Neural progenitor cell (in vitro differentiated cells): ENCODE measurements around the gene CNOT11. TPM values are rescaled to one million over a fixed set of nuclear protein-coding genes. Genes with fewer than 3 reads are reported as not detected.
"Not testable (repeated sequence)": the region's sequence is repeated elsewhere in the genome, so short reads cannot be mapped to it uniquely, and the experiment has no call there.

Experiments
- DNase-seq: peaks from one replicate; pipeline ENCODE4 v3.0.0-alpha.2; 2016; ENCODE audit warnings: low spot score
- H2AFZ ChIP-seq: fragments of 200-600 bp; sonication (generic); replicated peaks from 2 replicates; pipeline ENCODE4 v1.6.1; 2016; ENCODE audit warnings: antibody characterized with exemption
- H3F3A ChIP-seq: fragments of 200-600 bp; sonication (generic); 2 replicates; pipeline ENCODE4 v1.6.1; 2016; ENCODE audit warnings: antibody characterized with exemption, low read depth
- H3K27ac ChIP-seq: fragments of 200-600 bp; sonication (generic); 2 replicates; pipeline ENCODE4 v1.5.1; 2016; ENCODE audit warnings: mild to moderate bottlenecking
- H3K27me3 ChIP-seq: fragments of 200-600 bp; sonication (generic); 2 replicates; pipeline ENCODE4 v1.6.1; 2016; ENCODE audit warnings: mild to moderate bottlenecking, moderate library complexity
- H3K36me3 ChIP-seq: fragments of 200-600 bp; sonication (generic); 2 replicates; pipeline ENCODE4 v1.5.1; 2016
- H3K4me1 ChIP-seq: fragments of 200-600 bp; sonication (generic); 2 replicates; pipeline ENCODE4 v1.6.1; 2016; ENCODE audit warnings: mixed run types
- H3K4me2 ChIP-seq: fragments of 200-600 bp; sonication (generic); 2 replicates; pipeline ENCODE4 v1.6.1; 2016
- H3K4me3 ChIP-seq: fragments of 200-600 bp; sonication (generic); 2 replicates; pipeline ENCODE4 v1.5.1; 2016
- H3K79me2 ChIP-seq: fragments of 200-600 bp; sonication (generic); 2 replicates; pipeline ENCODE4 v1.6.1; 2016; ENCODE audit warnings: low read depth
- H3K9ac ChIP-seq: fragments of 200-600 bp; sonication (generic); 2 replicates; pipeline ENCODE4 v1.6.1; 2016
- H3K9me3 ChIP-seq: fragments of 200-600 bp; sonication (generic); 2 replicates; pipeline ENCODE4 v1.5.1; 2016; ENCODE audit warnings: low read depth
- H4K20me1 ChIP-seq: fragments of 200-600 bp; sonication (generic); 2 replicates; pipeline ENCODE4 v1.6.1; 2016; ENCODE audit warnings: low read depth
- H3K27ac Mint-ChIP-seq: 3 replicates; pipeline ENCODE4 v1.8.0; 2021; ENCODE audit warnings: mixed read lengths
- H3K27me3 Mint-ChIP-seq: 2 replicates; pipeline ENCODE4 v1.8.0; 2022; ENCODE audit warnings: low read depth, mild to moderate bottlenecking, inconsistent platforms, moderate library complexity, mixed read lengths; ENCODE audit not compliant: insufficient read depth
- H3K36me3 Mint-ChIP-seq: 3 replicates; pipeline ENCODE4 v1.8.0; 2021; ENCODE audit warnings: mixed read lengths
- H3K4me1 Mint-ChIP-seq: 3 replicates; pipeline ENCODE4 v1.8.0; 2021; ENCODE audit warnings: mixed read lengths
- H3K4me3 Mint-ChIP-seq: 3 replicates; pipeline ENCODE4 v1.8.0; 2021; ENCODE audit warnings: mild to moderate bottlenecking, moderate library complexity, mixed read lengths
- H3K9me3 Mint-ChIP-seq: 3 replicates; pipeline ENCODE4 v1.8.0; 2020; ENCODE audit warnings: mixed read lengths
- EZH2 ChIP-seq: fragments of 200-600 bp; sonication (generic); IDR thresholded peaks from 2 replicates; pipeline ENCODE4 v1.6.1; 2017; ENCODE audit warnings: antibody characterized with exemption, mild to moderate bottlenecking, moderate library complexity
- EZH2phosphoT487 ChIP-seq: fragments of 200-600 bp; sonication (generic); IDR thresholded peaks from 2 replicates; pipeline ENCODE4 v1.6.1; 2017; ENCODE audit warnings: antibody characterized with exemption
- total RNA-seq: library from RNA; depleted of rRNA; stranded (reverse); fragments of >200 nt; gene quantifications from 2 replicates; pipeline ENCODE4 v1.2.3, GENCODE V29; 2015; ENCODE audit warnings: low replicate concordance
- TF ChIP-seq, protein P1 (sequence below): fragments of 200-600 bp; sonication (generic); IDR thresholded peaks from 2 replicates; pipeline ENCODE4 v1.5.1; 2017; ENCODE audit warnings: antibody characterized with exemption, mild to moderate bottlenecking

The CNOT11 gene
- total RNA-seq, 1 donor from 2014 or later, result 39.0 TPM

GRCh38 chr2:101238930-101239759, 13.5 kb upstream of the CNOT11 start:
- H3K36me3 ChIP-seq, result no peaks in the 10 kb centered on the region
- Mint-ChIP-seq H3K4me3 (no peak overlapping the region), H3K27me3 (no peaks in the 10 kb centered on the region), H3K27ac (no peak overlapping the region), H3K4me1 (peaks cover 6% of the 10 kb centered on the region), H3K9me3 (no peaks in the 10 kb centered on the region), H3K36me3 (no peaks in the 10 kb centered on the region)
- no peak overlapping the region for H2AFZ ChIP-seq
- no peaks in the 10 kb centered on the region for H3F3A ChIP-seq
- DNase-seq, result no peak
- no peak overlapping the region for H3K27ac ChIP-seq
- no peak overlapping the region for H3K4me3 ChIP-seq
- no peaks in the 10 kb centered on the region for H3K4me1 ChIP-seq
- H3K4me2 ChIP-seq, result no peak overlapping the region
- TF ChIP-seq, protein P1, sequence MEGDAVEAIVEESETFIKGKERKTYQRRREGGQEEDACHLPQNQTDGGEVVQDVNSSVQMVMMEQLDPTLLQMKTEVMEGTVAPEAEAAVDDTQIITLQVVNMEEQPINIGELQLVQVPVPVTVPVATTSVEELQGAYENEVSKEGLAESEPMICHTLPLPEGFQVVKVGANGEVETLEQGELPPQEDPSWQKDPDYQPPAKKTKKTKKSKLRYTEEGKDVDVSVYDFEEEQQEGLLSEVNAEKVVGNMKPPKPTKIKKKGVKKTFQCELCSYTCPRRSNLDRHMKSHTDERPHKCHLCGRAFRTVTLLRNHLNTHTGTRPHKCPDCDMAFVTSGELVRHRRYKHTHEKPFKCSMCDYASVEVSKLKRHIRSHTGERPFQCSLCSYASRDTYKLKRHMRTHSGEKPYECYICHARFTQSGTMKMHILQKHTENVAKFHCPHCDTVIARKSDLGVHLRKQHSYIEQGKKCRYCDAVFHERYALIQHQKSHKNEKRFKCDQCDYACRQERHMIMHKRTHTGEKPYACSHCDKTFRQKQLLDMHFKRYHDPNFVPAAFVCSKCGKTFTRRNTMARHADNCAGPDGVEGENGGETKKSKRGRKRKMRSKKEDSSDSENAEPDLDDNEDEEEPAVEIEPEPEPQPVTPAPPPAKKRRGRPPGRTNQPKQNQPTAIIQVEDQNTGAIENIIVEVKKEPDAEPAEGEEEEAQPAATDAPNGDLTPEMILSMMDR, result no peak
- TF ChIP-seq EZH2 (no peak), EZH2phosphoT487 (no peak)
- H3K27me3 ChIP-seq, result no peaks in the 10 kb centered on the region
- H4K20me1 ChIP-seq, result no peaks in the 10 kb centered on the region
- H3K9me3 ChIP-seq, result no peaks in the 10 kb centered on the region
- H3K9ac ChIP-seq, result no peak overlapping the region
- no peaks in the 10 kb centered on the region for H3K79me2 ChIP-seq

DNA sequence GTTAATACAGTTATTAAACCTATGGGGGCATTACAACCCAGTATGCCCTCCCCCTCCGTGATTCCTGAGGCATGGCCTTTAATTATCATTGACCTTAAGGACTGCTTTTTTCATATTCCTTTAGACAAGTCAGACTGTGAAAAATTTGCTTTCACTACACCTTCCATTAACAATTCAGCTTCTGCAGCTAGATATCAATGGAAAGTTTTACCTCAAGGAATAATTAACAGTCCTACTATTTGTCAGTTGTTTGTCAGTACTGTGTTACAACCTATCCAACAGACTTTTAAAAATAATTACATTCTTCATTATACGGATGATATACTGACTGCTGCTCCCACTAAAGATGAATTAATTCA, 12.9 kb upstream of the CNOT11 start:
- H3K9me3 Mint-ChIP-seq, H3K9me3 ChIP-seq, H2AFZ ChIP-seq, H3K27me3 Mint-ChIP-seq, H3K4me3 ChIP-seq, H3K27ac ChIP-seq, DNase-seq, H3K79me2 ChIP-seq, H3F3A ChIP-seq, H3K4me1 ChIP-seq, H3K9ac ChIP-seq, H4K20me1 ChIP-seq, H3K36me3 Mint-ChIP-seq, H3K4me3 Mint-ChIP-seq, H3K4me1 Mint-ChIP-seq, H3K27ac Mint-ChIP-seq, H3K36me3 ChIP-seq, H3K27me3 ChIP-seq, H3K4me2 ChIP-seq: not testable (repeated sequence)

DNA sequence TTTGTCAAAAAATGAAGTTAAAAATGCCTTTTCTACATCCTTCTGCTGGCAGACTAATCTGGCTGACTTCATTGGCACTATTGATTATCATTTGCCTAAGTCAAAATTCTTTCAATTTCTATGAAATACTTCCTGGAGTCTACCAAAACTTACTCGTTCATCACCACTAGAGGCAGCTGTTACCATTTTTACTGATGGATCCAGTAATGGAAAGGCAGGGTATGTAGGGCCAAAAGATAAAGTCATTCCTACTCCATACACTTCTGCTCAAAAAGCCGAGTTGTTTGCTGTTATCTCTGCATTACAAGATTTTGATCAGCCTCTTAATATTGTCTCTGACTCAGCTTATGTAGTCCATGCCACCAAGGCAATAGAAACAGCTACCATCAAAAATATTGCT, 12.0 kb upstream of the CNOT11 start:
- H3K9me3 ChIP-seq, H3K27ac ChIP-seq, H3F3A ChIP-seq, H3K4me1 Mint-ChIP-seq, H3K36me3 Mint-ChIP-seq, H3K9me3 Mint-ChIP-seq, H3K4me3 Mint-ChIP-seq, H3K27me3 Mint-ChIP-seq, H3K79me2 ChIP-seq, H3K4me2 ChIP-seq, H3K9ac ChIP-seq, H3K27ac Mint-ChIP-seq, H3K4me1 ChIP-seq, H3K4me3 ChIP-seq, H3K36me3 ChIP-seq, H4K20me1 ChIP-seq, H3K27me3 ChIP-seq, DNase-seq: not testable (repeated sequence)
- H2AFZ ChIP-seq, result peak overlapping the region; percentile 19
- TF ChIP-seq, protein P1, result peak; percentile 55

DNA sequence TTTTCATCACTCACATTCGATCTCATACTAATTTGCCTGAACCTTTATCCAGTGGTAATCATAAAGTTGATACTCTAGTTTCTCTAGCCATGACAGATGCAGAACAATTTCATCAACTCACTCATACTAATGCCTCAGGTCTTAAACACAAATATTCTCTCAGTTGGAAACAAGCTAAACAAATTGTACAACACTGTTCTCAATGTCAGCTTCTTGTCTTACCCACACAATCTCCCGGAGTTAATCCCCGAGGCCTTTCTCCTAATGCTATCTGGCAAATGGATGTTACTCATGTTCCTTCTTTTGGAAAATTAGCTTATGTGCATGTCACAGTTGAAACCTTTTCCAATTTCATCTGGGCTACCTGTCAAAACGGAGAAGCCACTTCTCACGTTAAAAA, 11.5 kb upstream of the CNOT11 start:
- Histone ChIP-seq H3K27ac (no peak overlapping the region), H3K36me3 (no peaks in the 10 kb centered on the region), H3K4me1 (no peaks in the 10 kb centered on the region), H3K27me3 (no peaks in the 10 kb centered on the region), H3F3A (no peaks in the 10 kb centered on the region), H3K4me2 (no peak overlapping the region), H3K79me2 (no peaks in the 10 kb centered on the region), H4K20me1 (no peaks in the 10 kb centered on the region), H3K9ac (no peak overlapping the region), H2AFZ (no peak overlapping the region), H3K9me3 (no peaks in the 10 kb centered on the region), H3K4me3 (no peak overlapping the region)
- TF ChIP-seq EZH2, result no peak
- TF ChIP-seq, protein P1, result no peak
- TF ChIP-seq EZH2phosphoT487, result no peak
- no peak overlapping the region for H3K27ac Mint-ChIP-seq
- no peaks in the 10 kb centered on the region for H3K27me3 Mint-ChIP-seq
- no peaks in the 10 kb centered on the region for H3K9me3 Mint-ChIP-seq
- H3K36me3 Mint-ChIP-seq, result no peaks in the 10 kb centered on the region
- H3K4me1 Mint-ChIP-seq, result peaks cover 6% of the 10 kb centered on the region
- DNase-seq, result no peak
- no peak overlapping the region for H3K4me3 Mint-ChIP-seq

GRCh38 chr2:101244373-101244772, 8.3 kb upstream of the CNOT11 start:
- not testable (repeated sequence) for H3K9me3 Mint-ChIP-seq, H3K27ac ChIP-seq, H3K27me3 Mint-ChIP-seq, H3K4me3 ChIP-seq, H3K9me3 ChIP-seq, H3K4me2 ChIP-seq, H3K4me1 Mint-ChIP-seq, H3K4me3 Mint-ChIP-seq, H3K36me3 Mint-ChIP-seq, H3K4me1 ChIP-seq, H3F3A ChIP-seq, H3K36me3 ChIP-seq, H3K79me2 ChIP-seq, H3K9ac ChIP-seq, H3K27me3 ChIP-seq, H2AFZ ChIP-seq, H4K20me1 ChIP-seq, DNase-seq
- peak overlapping the region; percentile 13 for H3K27ac Mint-ChIP-seq

DNA sequence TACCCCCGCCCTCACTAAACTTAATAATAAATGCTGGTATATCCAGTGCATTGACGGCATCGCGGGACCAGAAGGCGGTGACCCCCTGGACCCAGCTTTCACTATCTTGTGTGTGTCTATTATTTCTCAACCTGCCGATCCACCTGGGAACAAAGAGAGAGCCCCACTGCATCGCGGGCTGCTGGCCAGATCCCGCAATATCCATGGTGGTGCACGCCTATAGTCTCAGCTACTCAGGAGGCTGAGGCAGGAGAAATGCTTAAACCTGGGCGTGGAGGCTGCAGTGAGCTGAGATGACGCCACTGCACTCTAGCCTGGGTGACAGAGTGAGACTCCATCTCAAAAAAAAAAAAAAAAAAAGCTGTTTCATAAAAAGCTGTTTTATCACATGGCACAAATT, 7.8 kb upstream of the CNOT11 start:
- not testable (repeated sequence) for H2AFZ ChIP-seq, H3K36me3 Mint-ChIP-seq, H3K4me3 Mint-ChIP-seq, DNase-seq, H3K9me3 ChIP-seq, H3K27me3 ChIP-seq, H3K4me1 Mint-ChIP-seq, H3K4me1 ChIP-seq, H4K20me1 ChIP-seq, H3K27ac Mint-ChIP-seq, H3K36me3 ChIP-seq, H3K27ac ChIP-seq, H3K79me2 ChIP-seq, H3K4me3 ChIP-seq, H3K27me3 Mint-ChIP-seq, H3K4me2 ChIP-seq, H3K9ac ChIP-seq, H3K9me3 Mint-ChIP-seq, H3F3A ChIP-seq
